Neural cell (in vitro differentiated cells): ENCODE results near the gene ARID3B.

ENCODE experiments used
- RAD21 ChIP-seq: fragments of 450-650 bp; conservative IDR thresholded peaks from 2 replicates; pipeline ENCODE4 v1.6.1; 2014; ENCODE audit warnings: antibody characterized with exemption, mild to moderate bottlenecking, moderate library complexity
- TF ChIP-seq, protein P1 (sequence below): fragments of 450-650 bp; IDR thresholded peaks from 2 replicates; pipeline ENCODE4 v1.5.1; 2014; ENCODE audit warnings: antibody characterized with exemption, mild to moderate bottlenecking, moderate library complexity; ENCODE audit not compliant: poor library complexity, severe bottlenecking

DNA sequence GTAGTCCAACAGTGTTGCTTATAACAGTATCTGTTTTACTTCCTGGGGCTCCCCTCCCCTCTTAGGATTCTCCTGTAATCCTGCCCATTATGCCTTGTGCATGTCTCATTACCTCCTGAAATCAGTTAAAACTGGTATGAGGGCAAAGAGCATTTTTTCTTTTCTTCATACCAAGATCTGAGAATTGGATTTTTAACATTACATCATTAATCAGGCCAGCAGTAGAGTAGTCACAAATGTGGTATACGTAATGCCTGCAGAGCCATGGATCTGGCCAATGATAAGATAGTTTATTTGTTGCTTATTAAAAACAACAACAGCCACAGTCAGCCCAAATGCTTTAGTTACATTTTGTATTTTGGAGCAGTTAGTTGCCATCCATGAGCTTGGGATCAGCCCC is 23.2 kb downstream of the ARID3B start:
- no peak for TF ChIP-seq RAD21
- TF ChIP-seq, protein P1, sequence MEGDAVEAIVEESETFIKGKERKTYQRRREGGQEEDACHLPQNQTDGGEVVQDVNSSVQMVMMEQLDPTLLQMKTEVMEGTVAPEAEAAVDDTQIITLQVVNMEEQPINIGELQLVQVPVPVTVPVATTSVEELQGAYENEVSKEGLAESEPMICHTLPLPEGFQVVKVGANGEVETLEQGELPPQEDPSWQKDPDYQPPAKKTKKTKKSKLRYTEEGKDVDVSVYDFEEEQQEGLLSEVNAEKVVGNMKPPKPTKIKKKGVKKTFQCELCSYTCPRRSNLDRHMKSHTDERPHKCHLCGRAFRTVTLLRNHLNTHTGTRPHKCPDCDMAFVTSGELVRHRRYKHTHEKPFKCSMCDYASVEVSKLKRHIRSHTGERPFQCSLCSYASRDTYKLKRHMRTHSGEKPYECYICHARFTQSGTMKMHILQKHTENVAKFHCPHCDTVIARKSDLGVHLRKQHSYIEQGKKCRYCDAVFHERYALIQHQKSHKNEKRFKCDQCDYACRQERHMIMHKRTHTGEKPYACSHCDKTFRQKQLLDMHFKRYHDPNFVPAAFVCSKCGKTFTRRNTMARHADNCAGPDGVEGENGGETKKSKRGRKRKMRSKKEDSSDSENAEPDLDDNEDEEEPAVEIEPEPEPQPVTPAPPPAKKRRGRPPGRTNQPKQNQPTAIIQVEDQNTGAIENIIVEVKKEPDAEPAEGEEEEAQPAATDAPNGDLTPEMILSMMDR = no peak
